ENCODE results near the gene SERPINB8.
A peak's percentile ranks its signal among the peaks of the same experiment; 100 is the strongest.

Gene SERPINB8, protein sequence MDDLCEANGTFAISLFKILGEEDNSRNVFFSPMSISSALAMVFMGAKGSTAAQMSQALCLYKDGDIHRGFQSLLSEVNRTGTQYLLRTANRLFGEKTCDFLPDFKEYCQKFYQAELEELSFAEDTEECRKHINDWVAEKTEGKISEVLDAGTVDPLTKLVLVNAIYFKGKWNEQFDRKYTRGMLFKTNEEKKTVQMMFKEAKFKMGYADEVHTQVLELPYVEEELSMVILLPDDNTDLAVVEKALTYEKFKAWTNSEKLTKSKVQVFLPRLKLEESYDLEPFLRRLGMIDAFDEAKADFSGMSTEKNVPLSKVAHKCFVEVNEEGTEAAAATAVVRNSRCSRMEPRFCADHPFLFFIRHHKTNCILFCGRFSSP

DNA sequence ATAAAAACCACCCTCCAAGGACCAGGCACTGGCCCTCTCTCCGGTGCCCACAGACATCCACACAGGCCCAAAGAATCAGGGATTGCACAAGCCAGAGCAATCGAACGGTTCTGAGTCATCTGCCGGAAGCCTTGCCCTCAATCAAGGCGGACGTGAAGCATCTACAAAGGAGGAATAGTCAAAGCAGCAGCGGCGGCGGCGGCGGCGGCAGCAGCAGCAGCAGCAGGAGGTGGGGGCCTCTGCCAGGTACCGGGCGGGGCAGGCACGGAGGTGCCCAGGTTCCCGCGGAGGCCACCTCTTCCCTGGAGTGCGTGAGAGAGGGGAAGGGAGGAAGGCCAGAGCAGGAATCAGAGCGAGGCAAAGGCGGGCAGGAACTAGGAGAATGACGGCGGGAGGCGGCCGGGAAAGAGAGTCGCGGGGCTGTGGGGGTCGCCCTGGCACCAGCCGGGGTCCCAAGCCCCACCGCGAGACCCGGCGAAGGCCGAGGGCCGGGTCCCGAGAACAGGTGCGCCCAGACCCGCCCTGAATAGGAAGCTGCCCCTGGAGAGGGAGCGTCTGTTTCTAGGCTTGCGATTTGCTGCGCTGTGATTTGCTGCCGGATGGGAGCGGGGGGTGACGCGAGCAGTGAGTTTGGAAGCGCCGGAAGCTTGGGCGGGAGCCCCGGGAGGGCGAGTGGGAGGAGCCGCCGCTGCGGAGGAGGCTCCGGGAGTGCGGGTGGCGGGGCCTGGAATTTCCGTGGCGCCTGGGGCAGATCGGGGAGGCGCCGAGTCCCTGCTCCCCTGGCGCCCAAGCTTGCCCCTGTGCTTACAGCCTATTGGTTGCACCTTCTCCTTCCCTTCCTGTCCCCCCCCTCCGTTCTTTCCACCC is at the start of gene SERPINB8:
SERPINB8 (plus strand) TSS at position 140 of the 867 bp plus-strand sequence. CDS start 8,228 bp downstream, outside the sequence.
- TF ChIP-seq, protein P1, sequence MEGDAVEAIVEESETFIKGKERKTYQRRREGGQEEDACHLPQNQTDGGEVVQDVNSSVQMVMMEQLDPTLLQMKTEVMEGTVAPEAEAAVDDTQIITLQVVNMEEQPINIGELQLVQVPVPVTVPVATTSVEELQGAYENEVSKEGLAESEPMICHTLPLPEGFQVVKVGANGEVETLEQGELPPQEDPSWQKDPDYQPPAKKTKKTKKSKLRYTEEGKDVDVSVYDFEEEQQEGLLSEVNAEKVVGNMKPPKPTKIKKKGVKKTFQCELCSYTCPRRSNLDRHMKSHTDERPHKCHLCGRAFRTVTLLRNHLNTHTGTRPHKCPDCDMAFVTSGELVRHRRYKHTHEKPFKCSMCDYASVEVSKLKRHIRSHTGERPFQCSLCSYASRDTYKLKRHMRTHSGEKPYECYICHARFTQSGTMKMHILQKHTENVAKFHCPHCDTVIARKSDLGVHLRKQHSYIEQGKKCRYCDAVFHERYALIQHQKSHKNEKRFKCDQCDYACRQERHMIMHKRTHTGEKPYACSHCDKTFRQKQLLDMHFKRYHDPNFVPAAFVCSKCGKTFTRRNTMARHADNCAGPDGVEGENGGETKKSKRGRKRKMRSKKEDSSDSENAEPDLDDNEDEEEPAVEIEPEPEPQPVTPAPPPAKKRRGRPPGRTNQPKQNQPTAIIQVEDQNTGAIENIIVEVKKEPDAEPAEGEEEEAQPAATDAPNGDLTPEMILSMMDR (IDR thresholded peaks at IDR 0.05): no peak

DNA sequence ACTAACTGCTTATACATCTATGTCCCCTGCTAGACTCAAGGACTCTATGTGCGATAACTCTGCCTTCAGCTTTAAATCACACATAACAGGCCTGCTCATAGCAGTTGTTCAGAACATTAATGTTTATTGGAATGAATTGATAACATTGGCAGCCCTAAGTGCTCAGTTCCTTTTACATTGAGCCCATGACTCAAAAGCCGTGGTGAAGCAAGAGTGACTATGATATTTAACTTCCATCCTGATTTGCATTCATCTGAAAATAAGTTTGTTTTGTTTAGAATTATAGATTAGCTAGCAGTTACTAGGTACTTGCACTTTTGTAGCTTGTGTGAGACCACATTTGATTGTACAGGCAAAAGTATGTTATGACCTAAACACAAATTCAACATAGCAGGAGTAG is 47.8 kb upstream of the SERPINB8 start:
- TF ChIP-seq, protein P1 (IDR thresholded peaks at IDR 0.05): no peak

DNA sequence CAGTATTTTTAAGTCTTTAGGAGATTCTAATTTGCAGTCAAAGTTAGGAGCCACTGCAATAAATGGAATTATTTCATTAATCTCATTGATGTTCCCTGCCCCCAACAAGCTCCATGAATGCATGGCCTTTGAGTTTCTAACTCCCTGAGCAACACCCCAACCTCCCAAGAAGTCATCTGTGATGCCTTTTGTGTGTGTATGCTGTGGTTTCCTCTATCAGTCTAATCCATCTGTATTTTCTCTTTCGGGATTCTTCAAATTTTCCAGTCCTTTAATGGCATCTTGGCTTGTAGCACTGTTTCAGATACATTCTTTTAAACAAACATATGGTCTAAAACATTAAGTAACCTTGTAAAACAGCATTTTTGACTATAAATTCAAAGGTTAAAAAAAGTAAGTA is 45.3 kb upstream of the SERPINB8 start:
- TF ChIP-seq, protein P1 (IDR thresholded peaks at IDR 0.05): no peak

DNA sequence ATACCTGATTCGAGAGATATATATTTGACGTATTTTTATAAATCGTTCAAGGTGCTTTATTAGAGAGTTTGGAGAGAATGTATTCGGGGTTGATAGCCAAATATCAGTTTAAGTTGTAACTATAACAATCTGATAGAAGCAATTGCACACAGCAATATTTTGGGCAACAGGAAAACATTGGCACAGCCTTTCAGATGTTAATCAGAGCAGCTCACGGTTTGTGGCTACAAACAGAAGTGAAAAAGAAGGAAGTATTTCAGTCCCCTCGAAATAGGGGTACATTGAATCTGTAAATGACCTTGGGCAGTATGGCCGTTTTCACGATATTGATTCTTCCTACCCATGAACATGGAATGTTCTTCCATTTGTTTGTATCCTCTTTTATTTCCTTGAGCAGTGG is 41.5 kb upstream of the SERPINB8 start:
- TF ChIP-seq, protein P1 (IDR thresholded peaks at IDR 0.05): no peak

DNA sequence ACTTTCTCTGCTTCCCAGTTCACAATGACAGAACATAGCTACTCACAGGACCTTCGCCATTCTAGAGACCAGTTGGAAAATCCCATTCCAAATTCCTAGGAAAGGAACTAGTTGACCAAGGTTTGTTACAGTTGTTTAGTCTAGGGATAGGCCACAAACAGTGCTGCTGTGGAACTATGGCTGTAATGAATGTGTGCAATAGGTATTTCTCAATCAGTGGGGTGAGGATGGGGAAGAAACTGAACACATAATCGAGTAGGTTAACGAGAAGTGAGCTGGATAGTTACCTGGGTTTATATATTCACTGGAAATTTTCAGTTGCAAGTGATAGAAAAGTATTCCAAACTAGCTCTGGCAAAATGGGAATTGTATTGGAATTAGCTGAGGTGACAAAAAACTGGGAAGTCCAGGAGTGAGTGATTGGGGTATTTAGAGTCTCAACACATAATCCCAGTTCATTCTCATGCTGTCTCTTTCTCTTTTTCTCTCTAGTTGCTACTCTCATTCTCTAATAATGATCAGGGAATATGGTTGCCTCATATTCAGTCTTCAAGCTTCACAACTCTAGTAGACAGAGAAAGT is 39.0 kb upstream of the SERPINB8 start:
- TF ChIP-seq, protein P1 (IDR thresholded peaks at IDR 0.05): no peak

DNA sequence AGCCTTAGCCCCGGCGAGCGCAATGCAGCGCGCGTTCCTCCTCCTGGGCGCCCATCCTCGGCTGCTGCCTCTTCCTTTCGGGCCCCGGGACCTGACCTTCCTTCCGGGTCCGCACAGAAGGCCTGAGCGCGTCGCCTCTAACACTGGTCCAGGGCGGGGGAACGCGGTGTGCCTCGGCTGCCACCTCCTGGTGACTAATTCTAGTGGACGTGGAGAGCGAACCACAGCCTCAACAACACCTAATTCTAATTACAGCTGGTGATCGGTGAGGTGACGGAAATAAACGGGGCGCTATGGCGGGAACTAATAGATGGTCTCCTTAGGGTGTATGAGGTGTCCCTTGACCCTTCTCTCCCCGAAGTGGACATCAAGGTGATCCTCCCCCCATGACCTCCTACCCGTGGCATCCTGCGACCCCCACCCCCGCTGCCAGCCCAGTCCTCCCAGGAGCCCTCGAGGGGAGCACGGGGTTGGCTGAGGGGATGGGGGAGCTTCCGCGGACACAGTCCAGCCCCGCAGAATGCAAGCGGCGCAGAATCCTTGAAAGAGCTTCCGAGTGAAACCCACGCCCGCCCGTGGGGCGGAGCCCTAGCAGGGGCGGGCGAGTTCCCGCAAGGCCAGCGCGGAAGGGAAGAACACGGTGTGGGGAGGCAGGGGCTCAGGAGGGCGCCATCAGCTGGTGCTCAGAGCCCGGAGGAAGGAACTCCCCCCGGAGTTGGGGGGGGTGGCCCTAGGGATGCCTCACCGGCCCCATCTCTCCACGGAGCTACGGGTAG is 33.5 kb upstream of the SERPINB8 start:
- TF ChIP-seq, protein P1 (IDR thresholded peaks at IDR 0.05): peak; percentile 80

DNA sequence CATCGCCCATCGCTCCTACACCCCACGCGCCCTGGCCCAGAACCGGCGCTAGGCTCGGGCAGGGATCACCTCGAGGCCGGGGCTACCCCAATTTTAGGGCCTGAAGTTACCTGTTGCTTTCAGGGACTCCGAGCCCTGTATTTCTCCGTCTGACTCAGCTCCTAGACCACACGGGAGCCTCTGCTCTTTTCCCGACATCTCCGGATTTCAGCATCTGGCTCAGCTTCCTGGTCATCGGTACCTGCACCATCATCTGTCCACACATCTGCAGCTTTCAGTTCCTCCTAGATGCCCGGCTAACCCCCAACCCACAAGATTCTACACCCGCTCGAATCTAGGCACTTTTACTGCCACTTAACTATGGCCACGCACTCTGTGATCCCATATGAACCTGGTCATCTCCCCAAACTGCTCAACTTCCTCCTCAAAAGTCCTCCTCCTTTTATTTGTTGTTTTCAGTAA is 32.9 kb upstream of the SERPINB8 start:
- TF ChIP-seq, protein P1 (IDR thresholded peaks at IDR 0.05): no peak

Measured in LNCAP (cell line).